Heart left ventricle (tissue), 13 donors: ENCODE results near the gene OR6X1.

ENCODE experiments used
- POLR2A ChIP-seq, 2 donors: fragments of 450-650 bp; IDR thresholded peaks; one replicate each; pipeline ENCODE4 v1.6.1; 2017; ENCODE audit warnings: antibody characterized with exemption in 2 of 2, mild to moderate bottlenecking in 2 of 2, moderate library complexity in 2 of 2
- TF ChIP-seq, protein P1 (sequence below), 12 donors: fragments of 200-600 bp; sonication (generic) in 4 of 12; IDR thresholded peaks; one replicate each; pipeline versions ENCODE4 v1.5.0 to v1.8.0; 2018 to 2022; ENCODE audit warnings: antibody characterized with exemption in 12 of 12, mild to moderate bottlenecking in 5 of 12
- donor health status: ischemic (EF 13 %, LVEDD 7.1; RV severe dilation, severe dysfunction).
- donor health status: DM: no; HTN: yes; CAD: no.
- donor health status: DM: no; HTN: no; CAD: no.
- donor health status: ischemic (EF 25% LVEDD 6.9; RV normal size, moderate dysfunction).
- donor health status: ischemic (EF 25% LVEDD 5.7; RV mildly dilated, moderate dysfunction).
- donor health status: ischemic (EF 35%, LVEDD 5.7; RV mildly dilated, moderate dysfunction).
- donor health status: nonischemic (EF 11% LVEDD 7.7; RV severe dilation, severe dysfunction).
- donor health status: DM: yes; HTN: yes; CAD: no.
- donor health status: PGD.
- donor health status: ischemic (EF 29% LVEDD 5.4; RV normal size, mild dysfunction).
- donor health status: nonischemic (EF 23%, LVEDD 6.1; RV moderate dilation, normal function).

DNA sequence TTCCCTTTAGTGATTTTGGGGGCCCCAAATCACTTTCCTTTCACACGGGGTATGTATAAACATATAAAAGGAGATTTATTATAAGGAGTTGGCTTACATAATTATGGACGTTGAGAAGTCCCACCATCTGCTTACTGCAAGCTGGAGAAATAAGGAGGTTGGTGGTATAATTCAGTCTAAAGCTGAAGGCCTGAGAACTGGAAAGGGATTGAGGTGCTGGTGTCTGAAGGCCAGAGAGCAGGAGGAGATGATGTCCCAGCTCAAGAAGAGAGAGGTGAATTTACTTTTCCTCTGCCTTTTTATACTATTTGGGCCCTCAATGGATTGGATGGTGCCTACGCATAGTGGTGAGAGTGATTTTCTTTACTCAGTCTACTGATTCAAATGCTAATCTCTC lies 11.6 kb downstream of the OR6X1 start:
- TF ChIP-seq, protein P1, sequence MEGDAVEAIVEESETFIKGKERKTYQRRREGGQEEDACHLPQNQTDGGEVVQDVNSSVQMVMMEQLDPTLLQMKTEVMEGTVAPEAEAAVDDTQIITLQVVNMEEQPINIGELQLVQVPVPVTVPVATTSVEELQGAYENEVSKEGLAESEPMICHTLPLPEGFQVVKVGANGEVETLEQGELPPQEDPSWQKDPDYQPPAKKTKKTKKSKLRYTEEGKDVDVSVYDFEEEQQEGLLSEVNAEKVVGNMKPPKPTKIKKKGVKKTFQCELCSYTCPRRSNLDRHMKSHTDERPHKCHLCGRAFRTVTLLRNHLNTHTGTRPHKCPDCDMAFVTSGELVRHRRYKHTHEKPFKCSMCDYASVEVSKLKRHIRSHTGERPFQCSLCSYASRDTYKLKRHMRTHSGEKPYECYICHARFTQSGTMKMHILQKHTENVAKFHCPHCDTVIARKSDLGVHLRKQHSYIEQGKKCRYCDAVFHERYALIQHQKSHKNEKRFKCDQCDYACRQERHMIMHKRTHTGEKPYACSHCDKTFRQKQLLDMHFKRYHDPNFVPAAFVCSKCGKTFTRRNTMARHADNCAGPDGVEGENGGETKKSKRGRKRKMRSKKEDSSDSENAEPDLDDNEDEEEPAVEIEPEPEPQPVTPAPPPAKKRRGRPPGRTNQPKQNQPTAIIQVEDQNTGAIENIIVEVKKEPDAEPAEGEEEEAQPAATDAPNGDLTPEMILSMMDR (IDR thresholded peaks at IDR 0.05): no peak
- TF ChIP-seq POLR2A (IDR thresholded peaks at IDR 0.05): no peak
